Epithelial cell of proximal tubule (primary cell): Measurements from ENCODE around the gene MYBPC3. TPM values are rescaled to one million over a fixed set of nuclear protein-coding genes. Genes with fewer than 3 reads are reported as not detected.

Experiments used
- DNase-seq: peaks from one replicate; pipeline ENCODE4 v3.0.0-alpha.2; 2011; ENCODE audit warnings: low read depth
- H3K4me3 ChIP-seq: 2 replicates; pipeline ENCODE4 v1.5.1; 2011; ENCODE audit warnings: low read depth, mild to moderate bottlenecking, low read length
- total RNA-seq: library from RNA; depleted of rRNA; stranded (reverse); fragments of >200 nt; gene quantifications from 2 replicates; pipeline ENCODE4 v1.2.3, GENCODE V29; 2015
- TF ChIP-seq, protein P1 (sequence below): conservative IDR thresholded peaks from 2 replicates; pipeline ENCODE4 v1.5.1; 2012; ENCODE audit warnings: low read depth, mild to moderate bottlenecking, low read length

MYBPC3 gene
- total RNA-seq, 1 donor from 2014 or later = not detected

GRCh38 chr11:47376525-47377371 lies 24.2 kb upstream of the MYBPC3 start:
- no peak for DNase-seq
- H3K4me3 ChIP-seq = no peak overlapping the region
- TF ChIP-seq, protein P1, sequence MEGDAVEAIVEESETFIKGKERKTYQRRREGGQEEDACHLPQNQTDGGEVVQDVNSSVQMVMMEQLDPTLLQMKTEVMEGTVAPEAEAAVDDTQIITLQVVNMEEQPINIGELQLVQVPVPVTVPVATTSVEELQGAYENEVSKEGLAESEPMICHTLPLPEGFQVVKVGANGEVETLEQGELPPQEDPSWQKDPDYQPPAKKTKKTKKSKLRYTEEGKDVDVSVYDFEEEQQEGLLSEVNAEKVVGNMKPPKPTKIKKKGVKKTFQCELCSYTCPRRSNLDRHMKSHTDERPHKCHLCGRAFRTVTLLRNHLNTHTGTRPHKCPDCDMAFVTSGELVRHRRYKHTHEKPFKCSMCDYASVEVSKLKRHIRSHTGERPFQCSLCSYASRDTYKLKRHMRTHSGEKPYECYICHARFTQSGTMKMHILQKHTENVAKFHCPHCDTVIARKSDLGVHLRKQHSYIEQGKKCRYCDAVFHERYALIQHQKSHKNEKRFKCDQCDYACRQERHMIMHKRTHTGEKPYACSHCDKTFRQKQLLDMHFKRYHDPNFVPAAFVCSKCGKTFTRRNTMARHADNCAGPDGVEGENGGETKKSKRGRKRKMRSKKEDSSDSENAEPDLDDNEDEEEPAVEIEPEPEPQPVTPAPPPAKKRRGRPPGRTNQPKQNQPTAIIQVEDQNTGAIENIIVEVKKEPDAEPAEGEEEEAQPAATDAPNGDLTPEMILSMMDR = peak; percentile 15

DNA sequence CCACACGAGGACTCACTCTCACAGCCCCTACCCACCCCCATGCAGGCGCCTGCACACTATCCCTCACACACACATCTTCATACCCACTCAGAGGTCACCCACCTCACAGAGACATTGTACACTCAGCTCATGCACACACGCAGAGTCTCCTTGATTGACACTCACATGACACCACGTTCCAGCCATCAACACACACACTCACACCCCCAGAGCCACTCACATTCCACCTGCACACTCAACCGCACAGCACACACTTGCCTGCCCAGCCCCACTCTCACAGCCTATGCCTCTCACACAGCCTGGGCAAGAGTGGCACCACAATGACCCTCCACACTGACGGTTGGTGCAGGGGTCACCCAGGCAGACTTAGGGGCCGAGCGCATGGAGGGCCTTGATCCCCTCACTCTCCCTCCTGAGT lies 23.6 kb upstream of the MYBPC3 start:
- DNase-seq = peak; percentile 23
- TF ChIP-seq, protein P1 = no peak

GRCh38 chr11:47375546-47376085 lies 23.1 kb upstream of the MYBPC3 start:
- H3K4me3 ChIP-seq = no peak overlapping the region
- DNase-seq = no peak
- TF ChIP-seq, protein P1 = no peak

More for the DNA sequence above, 23.6 kb upstream of the MYBPC3 start:
- H3K4me3 ChIP-seq = no peak overlapping the region

- no peak for DNase-seq
- TF ChIP-seq, protein P1 = no peak
- no peak overlapping the region for H3K4me3 ChIP-seq
Measured at GRCh38 chr11:47375020-47375419, 22.5 kb upstream of the MYBPC3 start.

DNA sequence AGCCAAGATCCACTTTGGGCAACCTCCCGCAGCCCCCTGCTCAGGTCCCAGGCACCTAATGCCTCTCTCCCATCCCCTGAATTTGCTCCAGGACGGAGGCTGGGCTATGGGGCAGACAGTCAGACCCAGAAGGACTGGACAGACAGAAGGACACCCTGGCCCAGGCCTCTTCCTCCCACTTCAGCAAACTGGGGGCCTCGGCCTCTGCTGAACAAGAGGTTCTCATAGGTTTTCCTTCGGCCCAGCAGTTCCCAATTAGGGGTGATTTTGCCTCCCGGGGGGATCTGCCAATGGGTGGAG lies 22.2 kb upstream of the MYBPC3 start:
- no peak for DNase-seq
- no peak overlapping the region for H3K4me3 ChIP-seq
- TF ChIP-seq, protein P1 = no peak

GRCh38 chr11:47373876-47374719 lies 21.6 kb upstream of the MYBPC3 start:
- TF ChIP-seq, protein P1 = peak; percentile 97
- no peak overlapping the region for H3K4me3 ChIP-seq
- no peak for DNase-seq
